HG03469 (cell line): ENCODE data around the gene SLC9A2.
A peak's percentile ranks its signal among the peaks of the same experiment; 100 is the strongest.

Experiments
- ATAC-seq: cut with Tn5 transposase; IDR thresholded peaks from one replicate; pipeline ENCODE4 v1.9.1; 2021; ENCODE audit warnings: mild to moderate bottlenecking, moderate library complexity, moderate number of reproducible peaks; ENCODE audit not compliant: unreplicated experiment

The SLC9A2 gene

DNA sequence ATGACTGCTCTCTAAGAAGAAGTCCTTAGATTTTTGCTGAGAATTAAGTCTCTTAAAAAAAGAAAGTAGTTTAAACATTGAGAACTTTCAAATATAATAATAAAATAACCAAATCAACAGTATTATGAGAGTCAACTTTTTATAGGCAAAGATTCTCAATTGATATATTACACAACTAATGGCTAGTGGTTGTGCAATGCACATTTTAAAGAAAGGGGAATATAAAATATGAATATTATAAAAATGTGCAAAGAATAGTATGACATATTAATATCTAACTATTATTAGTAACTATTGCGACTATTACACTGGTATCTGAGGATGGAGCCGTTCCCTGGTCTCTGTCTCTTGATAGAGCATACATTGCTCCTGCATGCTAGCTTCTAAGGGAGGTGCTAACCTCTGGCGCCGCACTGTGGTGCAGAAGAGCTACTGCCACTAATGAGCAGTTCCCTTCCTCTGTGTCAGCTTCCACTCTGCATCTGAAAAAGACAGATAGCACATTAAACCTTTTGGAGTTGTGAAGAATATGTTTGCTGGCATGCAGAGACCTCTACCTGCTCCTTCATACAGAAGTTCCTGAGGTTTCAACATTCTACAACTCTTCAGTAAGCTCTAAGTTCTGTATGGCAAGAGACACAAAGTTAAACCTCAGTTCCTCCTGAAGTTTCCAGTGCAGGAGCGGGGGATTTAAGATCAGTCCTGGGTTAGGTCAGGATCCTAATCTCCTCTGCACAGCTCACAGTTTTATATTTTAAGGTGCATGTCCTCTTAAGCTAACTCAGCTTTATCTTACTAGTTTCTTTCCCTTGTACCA lies 3.5 kb upstream of the SLC9A2 start:
- peak; percentile 84 for ATAC-seq

DNA sequence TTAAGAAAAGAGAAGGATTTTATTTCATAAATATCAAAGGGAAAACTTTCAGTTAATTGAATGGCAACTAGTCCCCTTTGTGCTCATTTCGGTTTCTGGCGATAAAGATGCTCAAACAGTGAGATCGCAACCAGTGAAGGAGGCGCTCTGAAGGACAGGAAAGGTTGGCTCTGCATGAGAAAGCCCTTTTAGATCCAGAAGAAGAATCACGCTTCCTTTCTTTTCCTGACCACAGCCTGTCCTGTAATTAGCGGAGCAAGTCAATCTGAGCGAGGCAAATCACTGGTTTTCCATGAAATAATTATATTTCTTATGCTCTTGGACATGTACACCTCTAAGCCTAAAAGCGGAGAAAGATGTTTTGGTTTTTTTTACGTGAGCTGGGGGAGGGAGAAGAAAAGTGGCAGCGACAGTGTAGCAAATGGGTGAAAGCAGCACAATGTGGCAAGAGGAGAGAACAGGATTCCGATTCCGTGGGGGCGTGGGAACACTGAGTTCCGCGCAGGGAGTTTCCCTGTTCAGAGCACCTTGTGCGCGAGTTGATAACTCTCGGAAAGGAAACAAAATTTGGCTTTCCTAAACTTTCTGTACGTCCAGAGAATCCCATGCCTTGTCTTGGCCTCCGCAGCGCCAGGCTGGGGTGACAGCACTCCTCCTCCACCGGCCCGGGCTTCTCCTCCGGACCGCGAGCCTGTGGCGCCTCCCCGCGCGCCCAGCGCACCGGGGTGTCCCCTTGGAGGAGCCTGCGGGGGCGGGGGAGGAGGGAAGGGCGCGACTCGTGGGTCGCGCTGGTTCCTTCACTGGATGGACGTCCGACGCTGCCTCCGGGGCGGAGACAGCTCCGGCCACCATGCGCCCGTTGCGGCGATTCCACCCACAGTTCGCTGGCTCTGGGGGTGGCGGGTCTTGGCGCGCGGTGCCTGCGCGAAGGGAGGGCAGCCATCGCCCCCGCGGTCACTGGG lies 620 bp upstream of the SLC9A2 start:
- no peak for ATAC-seq

DNA sequence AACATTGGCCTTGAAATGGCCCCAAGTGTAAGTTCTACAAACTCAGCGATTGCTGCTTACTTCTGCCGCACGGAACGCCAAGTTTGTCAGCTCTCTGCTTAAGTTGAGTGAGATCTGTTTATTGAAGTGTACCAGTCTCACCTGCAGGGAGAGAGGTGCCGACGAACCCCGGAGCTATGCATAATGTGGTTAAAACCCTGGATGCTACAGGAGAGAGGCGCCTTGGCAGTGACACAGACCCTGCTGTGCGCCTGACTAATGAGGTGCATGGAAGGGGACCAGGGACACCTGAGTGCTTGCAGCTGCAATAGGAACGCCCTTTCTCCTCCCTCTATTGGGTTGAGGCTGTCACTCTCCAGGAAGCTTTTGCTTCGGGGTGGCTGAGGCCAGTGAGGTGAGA lies 979 bp downstream of the SLC9A2 start:
- ATAC-seq: no peak

DNA sequence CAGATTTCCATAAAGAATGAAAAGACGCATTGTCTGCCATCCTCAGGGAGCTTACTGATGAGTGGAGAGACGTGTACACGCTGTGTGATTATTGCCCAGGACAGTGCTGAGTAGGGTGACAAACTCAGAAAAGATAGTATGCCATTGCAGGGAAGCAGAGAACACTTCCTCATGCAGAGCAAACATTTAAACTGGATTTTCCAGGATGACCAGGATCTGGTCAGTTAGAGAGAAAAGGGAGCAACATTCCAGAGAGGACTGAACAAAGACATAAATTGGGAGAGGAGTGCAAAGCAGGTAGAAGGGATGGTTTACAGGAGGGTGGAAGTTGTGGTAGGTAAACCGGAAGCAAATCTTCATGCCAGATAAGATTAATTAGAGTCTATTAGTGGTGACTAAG lies 2.3 kb downstream of the SLC9A2 start:
- ATAC-seq: no peak

DNA sequence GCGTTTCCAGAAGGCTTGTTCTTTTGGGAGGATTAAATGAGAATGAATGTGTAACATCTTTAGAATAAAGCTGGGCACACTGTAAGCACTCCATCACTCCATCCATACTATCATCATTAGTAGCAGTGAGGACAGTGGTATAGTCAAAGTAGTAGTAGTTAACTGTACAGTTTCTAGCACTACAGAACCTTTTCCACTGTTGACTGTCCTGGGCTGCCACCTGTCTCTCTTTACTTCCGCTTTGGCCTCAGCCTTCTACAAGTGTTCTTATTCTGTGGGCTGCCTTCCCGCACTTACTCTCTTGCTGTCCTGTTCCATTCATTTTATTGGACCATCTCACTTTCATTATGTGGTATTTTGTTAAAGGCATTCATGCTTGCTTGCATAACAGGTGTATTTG lies 3.3 kb downstream of the SLC9A2 start:
- ATAC-seq: no peak

DNA sequence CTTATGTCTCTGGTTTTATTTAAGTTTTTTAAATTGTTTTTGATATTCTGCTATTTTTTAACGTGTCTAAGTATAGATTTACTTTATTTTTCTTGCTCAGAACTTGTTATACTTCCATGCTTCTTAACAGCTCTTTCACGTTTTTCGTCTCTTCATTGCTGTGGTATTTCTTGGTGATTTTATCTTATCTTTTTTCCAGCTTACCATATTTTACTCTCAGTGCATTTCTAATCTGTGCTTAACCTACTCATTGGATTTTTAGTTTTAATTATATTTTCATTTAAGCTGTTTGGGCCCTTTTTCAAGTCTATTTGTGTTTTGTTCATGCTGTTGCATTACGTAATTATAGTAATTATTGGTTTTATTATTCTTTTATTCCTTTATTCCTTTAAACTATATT lies 11.1 kb downstream of the SLC9A2 start:
- ATAC-seq: no peak

DNA sequence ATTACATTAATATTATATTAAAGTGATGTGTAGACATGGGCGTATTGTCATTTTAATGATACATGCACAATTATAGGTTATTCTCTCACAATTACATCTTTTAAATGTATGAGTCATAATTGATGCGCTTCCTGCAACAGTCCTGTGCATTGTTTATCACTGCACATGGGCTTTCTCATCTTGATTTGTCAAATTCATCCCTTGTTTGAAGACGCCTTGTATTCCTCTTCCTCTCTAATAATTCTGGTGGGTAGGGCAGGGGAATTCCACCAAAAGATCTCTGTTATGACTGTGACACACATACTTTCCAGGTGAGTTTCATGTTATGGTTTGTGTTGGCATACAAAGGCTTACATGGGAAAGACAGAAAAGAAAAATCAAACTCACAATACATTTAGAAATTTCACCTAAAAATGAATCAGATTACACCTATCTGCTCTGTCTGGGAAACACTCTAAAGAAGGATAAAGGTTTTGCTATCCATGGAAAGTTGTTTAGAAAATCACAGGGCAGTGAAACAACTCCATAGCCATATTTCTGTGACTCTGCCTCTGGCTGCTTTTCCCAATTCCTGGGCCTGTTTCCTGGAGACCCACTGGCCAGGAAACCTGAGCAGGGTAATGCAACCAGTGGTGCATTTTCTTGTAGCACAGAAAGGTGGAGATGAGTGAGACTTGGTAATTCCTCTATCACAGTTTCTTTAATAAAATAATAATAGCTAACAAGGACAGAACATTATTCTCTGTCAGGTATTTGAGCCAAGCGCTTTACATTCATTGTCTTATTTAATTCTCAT lies 13.2 kb downstream of the SLC9A2 start:
- ATAC-seq: no peak

DNA sequence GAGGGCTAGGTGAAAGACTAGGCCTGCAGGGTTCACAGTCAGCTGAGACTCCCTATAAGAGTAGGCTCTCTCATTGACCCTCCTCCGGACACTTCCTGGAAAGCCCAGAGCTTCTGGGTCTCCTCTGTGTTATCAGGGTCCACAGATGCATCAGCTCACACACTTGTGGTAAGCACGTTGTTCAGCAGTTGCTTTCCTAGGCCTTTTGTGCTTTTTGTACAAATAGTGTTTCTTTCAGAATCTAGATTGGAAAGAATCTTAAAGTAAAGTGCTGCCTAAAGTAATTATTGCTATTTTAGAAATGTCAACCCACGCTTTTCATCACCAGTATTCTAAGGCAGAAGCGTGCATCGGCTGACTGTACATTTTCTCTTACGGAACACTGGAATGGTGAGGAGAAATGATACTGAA lies 15.5 kb downstream of the SLC9A2 start:
- no peak for ATAC-seq

DNA sequence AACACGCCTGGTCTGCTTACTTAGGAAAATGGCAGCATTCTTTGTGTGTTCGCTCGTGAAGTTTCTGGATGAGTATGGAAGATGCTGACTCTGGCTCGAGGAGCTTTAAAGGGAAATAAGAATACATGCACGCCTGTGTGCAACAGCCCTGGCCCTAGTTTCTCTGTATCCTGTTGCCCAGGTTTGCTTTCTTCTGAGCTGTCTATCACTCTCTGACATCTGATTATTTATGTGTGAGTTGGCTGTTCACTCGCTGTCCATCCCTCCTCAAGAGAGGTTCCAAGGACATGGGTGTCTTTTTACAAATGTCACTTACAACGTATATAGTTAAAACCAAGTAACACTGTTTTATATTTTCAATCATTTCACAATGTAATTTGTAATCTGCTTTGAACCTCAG lies 16.0 kb downstream of the SLC9A2 start:
- no peak for ATAC-seq

DNA sequence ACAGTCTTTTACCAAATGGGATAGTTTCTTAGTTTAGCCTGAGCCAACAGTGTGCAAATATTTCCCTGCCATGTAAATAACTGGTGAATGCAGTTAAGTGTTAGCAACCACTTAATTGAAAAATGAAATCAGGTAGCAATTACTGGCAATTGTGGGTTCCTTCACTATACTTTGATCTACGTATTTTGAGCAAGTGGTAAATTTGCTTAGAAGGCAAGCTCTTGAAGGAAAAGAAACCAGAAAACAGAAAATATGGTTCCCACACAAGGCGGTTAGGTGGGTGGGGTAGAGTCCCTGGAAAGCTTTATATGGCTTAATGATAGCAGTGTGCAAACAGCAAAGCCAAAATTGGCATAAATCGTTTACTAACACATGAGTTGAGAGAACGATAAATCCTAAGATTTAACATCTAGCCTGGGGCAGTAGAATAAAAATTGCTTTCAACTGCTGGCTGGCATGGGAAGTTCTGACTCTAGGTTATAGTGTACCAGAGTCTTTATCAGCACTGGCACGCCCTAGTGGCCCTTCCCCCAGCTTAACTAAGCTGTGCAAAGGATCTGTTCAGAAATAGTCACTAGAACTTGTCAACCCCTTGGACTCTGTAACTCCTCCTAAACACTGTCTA lies 17.0 kb downstream of the SLC9A2 start:
- ATAC-seq: no peak

DNA sequence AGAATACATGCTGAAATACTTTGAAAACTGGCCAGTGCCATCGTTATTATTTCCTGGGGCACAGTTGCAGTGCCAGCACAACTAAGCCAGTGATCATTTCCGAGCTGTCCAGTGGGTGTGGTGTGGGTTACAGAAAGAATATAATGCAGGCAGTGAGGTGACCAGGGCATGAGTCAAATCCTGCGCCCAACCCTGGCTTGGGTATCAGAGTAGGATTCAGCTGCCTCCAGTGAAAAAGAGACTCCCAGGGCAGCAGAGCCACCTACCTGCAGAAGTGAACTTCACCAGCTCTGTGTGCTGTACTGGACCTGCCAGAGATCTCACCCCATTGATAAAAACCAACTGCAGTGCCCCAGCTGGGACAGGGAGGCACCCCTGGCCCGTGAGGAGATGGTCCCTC lies 18.0 kb downstream of the SLC9A2 start:
- ATAC-seq: no peak

DNA sequence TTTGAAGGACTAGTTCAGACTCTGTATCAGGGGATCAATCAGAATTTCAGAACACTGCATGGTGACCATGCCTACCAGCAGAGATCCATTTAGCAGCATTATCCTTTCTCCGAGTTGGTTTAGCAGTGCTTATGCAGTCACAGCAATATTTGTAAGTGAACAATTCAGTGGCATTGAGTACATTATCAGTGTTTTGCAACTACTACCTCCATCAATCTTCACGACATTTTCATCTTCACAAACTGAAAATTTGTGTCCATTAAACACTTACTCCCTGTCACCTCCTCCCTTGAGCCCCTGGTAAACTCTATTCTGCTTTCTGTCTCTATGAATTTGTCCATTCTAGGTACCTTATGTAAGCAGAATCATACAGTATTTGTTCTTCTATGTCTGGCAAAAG lies 20.1 kb downstream of the SLC9A2 start:
- no peak for ATAC-seq

DNA sequence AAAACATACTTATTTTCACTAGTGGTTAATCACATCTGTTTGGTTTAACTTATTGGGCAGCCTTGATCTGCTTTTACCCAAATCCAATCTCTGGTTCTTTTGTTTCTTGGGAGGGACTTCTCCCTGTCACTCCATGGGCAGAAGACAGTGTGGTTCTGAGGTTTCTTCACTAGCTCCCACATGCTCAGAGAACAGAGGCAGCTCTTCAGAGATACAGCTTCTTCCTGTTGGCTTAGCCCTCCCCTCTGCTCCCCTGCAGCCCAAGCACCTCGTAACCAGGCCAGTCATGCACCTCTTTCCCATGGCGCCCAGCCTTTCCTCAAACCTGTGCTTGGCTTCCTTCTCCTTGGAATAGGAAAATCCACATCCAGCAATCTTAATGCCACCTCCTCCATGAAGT lies 32.8 kb downstream of the SLC9A2 start:
- ATAC-seq: no peak

DNA sequence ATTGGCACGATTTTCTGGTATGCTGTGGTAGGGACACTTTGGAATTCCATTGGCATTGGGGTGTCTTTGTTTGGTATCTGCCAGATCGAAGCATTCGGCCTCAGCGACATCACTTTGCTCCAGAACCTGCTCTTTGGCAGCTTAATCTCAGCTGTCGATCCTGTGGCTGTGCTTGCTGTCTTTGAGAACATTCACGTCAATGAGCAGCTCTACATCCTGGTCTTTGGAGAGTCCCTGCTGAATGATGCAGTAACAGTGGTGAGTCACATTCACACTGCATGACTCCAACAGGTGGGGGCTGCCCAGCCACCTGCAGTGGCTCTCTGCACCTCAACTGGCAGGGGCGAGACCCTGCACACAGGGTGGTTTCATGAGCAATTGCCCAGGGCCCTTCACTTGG lies 38.4 kb downstream of the SLC9A2 start:
- no peak for ATAC-seq

DNA sequence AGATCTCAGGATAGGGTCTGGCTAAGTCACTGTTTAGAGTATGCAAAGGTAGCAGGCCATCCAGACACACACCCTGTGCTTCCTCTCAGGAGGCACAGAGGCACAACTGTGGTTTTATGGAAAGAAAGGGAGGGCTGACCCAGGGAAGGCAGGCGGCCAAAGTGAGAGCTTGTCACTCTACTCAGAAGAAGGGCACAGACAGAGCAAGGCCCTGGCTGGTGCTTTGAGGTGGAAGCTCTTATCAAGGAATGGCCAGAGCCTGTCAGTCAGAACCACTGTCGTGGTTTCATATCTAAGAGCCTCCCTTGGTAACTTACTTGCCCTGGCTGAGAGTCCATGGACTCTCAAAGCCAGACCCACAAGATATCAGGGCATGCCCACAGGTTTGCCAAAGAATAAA lies 40.7 kb downstream of the SLC9A2 start:
- no peak for ATAC-seq

DNA sequence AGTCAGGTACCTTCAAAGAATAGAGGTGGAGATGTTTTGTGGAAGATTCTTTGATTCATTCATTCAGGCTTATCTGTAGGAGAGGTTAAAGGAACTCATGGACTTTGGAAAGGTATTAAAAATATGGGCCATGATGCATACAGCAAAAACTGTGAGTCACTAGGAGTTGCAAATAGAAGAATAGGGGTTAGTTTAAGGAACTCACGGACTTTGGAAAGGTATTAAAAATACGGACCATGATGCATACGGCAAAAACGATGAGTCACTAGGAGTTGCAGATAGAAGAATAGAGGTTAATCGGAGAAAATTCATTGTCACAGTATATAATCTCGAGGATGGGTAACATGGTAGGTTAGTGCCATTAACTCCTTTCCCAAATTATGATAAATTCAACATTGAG lies 41.2 kb downstream of the SLC9A2 start:
- no peak for ATAC-seq

DNA sequence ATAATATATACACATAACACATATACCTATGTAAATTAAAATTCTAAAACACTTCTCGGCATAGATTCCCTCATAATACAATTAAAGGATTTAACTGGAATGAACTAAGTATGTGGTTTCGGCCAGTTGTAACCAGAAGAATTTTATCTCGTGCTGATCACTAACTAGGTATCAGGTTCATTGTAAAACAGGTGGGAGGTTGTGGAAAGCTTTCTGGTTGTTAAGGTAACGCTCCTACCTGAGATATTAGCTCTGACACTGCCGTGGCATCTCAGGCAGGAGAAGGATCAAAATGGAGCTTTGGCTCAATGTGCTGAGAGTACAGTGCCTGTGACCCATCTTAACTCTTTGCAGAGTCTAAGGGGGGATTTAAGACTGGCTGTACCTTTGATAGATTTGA lies 42.5 kb downstream of the SLC9A2 start:
- ATAC-seq: no peak

DNA sequence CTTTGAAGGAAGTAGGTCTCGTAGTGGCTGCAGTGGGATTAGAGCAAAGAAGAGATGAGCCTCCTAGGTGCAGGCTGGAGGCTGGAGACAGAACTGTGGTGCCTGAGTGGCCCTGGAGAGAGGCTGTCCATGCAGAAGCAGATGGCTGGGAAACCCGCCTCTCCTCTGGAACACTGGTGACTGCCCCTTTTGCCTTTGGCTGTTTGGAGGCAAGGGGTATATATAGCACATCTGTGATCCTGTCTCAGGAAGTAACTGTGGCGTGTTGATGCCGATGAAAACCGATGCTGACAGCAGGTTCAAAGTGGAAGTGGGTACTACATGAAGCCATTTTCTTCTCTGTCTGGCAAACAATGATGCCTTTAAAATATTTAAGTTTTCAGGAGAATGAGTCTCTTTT lies 43.5 kb downstream of the SLC9A2 start:
- no peak for ATAC-seq

DNA sequence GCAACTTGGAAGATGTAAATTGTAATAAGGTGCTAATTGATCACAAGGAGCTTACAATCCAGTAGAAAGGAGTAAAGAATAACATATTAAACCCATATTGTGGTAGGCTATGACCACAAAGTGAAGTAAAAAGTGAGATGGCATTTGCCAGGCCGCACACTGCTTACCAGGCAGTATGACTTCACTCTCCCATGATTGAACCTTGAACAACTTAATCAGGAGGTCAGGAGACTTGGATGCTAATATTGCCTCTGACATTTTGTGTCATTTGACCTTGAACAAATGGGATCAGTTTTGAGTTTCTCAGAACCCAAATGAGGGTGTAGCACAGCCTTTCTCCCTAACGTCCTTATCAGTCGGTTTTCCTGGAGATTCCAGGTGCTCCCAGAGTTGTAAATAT lies 44.0 kb downstream of the SLC9A2 start:
- ATAC-seq: no peak

DNA sequence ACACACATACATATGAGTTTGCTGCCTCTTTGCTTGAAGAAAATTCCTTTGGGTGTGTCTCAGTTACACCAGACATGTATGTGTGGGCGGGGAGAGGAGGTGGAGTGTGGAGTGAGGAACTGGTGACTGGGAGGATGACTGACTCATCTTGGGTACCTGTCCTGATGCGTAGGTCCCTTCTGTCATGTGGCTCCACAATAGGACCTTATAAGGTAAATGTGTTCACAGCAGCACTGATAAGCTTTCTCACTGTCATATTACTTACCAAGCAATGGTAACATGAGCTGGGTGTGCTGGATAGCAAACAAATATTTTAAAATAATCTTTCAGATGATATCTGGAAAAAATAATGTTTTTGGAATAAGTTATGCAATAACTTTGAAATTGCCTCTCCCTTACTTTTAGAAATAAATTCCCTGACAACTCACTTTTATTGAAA lies 45.1 kb downstream of the SLC9A2 start:
- ATAC-seq: peak; percentile 88

DNA sequence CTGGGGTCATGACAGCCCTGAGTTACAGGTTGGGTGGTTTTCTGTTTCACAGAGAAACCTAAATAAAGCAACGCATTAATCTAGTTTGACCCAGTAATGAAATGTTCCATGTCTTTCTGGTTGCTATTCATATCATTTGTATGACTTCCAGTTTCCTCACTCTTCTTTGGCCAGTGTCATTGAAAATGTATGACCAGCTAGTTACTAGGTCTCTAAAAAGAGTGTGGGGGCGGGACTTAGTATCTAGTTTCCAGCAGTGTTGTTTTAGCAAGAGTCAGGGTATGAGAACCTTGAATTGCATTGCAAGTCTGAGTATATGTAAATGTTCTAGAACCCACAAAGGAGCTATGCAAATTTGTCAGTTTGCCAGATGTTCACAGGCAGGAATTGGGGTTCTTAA lies 47.7 kb downstream of the SLC9A2 start:
- no peak for ATAC-seq
